DMS53 (cell line): Measurements from ENCODE around the gene SLC22A13.
A peak's percentile ranks its signal among the peaks of the same experiment; 100 is the strongest.
"Not testable (repeated sequence)": the region's sequence is repeated elsewhere in the genome, so short reads cannot be mapped to it uniquely, and the experiment has no call there.

Experiments
- DNase-seq: peaks from one replicate; lab custom pipeline; 2025; lab: John Stamatoyannopoulos, UW

Gene SLC22A13

GRCh38 chr3:38266810-38267209 lies 1.2 kb downstream of the SLC22A13 start:
- no peak for DNase-seq

- DNase-seq, result no peak
Measured at GRCh38 chr3:38267662-38268061, 2.0 kb downstream of the SLC22A13 start.

GRCh38 chr3:38268087-38268486 lies 2.5 kb downstream of the SLC22A13 start:
- DNase-seq, result no peak

DNA sequence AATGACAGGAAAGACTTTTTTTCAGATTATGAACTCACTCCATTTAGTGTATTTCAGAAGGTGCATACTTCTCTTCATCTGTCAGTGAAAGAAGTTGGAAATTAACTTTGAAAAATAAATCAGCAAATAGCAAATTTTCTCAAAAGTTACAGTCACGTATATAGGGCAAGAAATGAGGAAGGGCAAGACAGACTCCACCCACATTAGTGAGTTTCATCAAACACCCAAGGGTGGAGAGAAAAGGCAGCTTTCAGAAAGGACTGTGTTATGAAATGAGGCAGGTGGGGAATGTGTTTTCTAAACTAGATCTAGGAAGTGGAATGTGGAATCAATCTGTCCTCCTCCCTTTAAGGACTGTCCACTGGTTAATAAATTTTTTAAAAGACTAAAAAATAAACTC lies 2.9 kb downstream of the SLC22A13 start:
- DNase-seq, result no peak

DNA sequence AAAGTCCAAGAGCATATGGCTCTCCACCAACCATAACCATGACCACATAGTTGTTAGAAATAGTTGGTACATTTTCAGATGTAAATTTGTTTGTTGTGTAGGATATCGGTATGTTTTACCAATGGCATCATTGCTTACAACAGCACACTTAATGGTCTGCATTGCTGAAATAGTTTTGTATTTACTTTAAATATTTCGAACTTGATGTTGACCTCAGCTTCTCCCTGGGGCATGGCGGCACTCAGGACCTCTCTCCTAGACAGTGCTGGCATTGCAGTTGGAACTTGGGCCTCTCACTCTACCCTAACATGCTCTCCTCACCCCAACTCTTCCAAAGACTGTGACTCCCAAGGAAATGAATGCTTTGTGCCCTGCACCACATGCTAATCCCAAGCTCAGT lies 5.0 kb downstream of the SLC22A13 start:
- no peak for DNase-seq

DNA sequence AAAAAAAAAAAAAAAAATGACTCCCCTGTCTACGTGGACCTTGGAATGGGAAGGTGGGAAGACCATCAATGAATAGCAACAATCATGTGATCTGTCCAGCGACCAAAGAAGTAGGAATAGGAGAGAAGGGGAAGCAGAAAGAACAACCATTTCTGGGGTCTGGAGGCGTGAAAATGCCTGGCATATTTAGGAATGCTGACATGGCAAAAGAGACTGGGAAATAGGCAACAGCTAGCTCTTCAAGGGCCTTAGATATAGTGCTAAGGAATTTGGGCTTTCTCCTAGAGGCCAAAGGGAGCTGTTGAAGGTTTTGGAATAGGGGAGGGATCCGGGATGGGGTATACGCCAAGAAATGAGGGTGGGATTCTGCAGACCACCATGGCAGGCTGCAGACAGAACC lies 5.9 kb downstream of the SLC22A13 start:
- DNase-seq, result no peak

GRCh38 chr3:38274864-38275649 lies 9.4 kb downstream of the SLC22A13 start:
- DNase-seq, result no peak

- DNase-seq, result no peak
Measured at GRCh38 chr3:38275658-38276057, 10.0 kb downstream of the SLC22A13 start.

- DNase-seq, result no peak
Measured at GRCh38 chr3:38276081-38276916, 10.7 kb downstream of the SLC22A13 start.

- DNase-seq, result no peak
Measured at GRCh38 chr3:38276917-38277630, 11.5 kb downstream of the SLC22A13 start.

DNA sequence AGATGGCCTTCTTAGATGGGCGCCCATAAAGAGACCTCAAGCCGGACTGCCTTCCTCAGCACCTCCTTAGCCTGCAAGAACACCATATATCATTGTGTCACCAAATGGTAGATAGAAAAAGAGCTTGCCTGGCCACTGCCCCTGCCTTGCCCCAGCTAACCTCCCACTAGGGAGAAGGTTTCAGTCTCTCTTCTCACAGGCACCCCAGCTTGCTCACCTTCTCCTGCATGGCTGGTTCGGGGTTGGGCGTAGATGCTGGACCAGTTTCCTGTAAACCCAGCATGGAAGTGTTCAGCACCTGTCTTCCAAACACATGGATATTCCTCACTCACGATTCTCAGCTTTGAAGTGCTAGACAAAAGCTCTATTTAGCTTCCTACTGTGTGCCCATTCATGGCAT lies 13.2 kb downstream of the SLC22A13 start:
- DNase-seq, result no peak

GRCh38 chr3:38281895-38282686 lies 16.5 kb downstream of the SLC22A13 start, which contains the start of gene SLC22A14:
SLC22A14 (plus strand) TSS chr3:38282294; CDS start chr3:38306027, 23,733 bp downstream.
- no peak for DNase-seq

DNA sequence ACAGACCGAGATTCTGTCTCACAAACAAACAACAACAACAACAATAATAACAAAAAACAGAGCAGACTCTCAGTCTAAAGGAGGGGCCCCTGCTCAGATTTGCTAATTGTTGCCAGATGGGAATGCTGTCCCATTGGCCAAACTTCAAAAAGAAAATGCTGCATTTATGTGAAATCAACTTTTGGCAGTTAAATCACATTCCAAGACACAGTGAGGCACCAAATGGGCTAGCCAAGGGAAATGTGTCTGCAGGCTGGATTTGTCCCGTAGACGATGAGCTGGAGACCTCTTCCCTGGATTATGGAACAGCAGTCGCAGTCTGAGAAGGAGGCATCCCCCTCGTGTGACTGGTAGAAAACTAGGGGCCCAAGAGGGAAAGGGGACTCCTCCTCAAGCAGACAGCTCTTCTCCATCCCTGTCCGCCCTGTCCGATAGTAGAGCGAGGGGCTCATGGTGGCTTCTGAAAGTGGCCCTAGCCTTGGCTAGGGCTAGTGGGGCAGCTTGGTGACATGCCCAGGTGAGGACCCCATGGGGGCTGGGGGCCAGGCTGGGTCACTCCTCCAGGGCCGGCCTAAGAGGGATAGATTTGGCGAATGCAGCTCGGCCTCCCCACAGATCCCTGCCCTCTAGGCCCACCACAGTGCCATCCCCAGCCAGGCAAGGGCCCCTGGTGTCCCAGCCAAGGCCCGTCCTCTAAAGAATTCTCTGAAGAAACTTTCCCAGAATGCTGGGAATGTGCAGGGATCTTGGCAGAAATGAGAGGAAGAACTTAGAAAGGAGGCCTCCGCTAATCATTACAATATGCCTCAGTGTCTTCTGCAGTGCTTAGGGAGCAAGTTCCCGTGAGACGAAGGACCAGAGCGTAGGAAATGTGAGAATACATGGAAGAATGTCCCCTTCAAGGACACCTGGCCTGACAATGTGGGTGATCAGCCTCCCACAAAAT lies 18.5 kb downstream of the SLC22A13 start:
- no peak for DNase-seq

GRCh38 chr3:38284756-38285150 lies 19.1 kb downstream of the SLC22A13 start:
- DNase-seq, result no peak

- not testable (repeated sequence) for DNase-seq
Measured at GRCh38 chr3:38289286-38290217, 23.9 kb downstream of the SLC22A13 start.

GRCh38 chr3:38297053-38297452 lies 31.4 kb downstream of the SLC22A13 start:
- not testable (repeated sequence) for DNase-seq

GRCh38 chr3:38297537-38297936 lies 31.9 kb downstream of the SLC22A13 start:
- no peak for DNase-seq

DNA sequence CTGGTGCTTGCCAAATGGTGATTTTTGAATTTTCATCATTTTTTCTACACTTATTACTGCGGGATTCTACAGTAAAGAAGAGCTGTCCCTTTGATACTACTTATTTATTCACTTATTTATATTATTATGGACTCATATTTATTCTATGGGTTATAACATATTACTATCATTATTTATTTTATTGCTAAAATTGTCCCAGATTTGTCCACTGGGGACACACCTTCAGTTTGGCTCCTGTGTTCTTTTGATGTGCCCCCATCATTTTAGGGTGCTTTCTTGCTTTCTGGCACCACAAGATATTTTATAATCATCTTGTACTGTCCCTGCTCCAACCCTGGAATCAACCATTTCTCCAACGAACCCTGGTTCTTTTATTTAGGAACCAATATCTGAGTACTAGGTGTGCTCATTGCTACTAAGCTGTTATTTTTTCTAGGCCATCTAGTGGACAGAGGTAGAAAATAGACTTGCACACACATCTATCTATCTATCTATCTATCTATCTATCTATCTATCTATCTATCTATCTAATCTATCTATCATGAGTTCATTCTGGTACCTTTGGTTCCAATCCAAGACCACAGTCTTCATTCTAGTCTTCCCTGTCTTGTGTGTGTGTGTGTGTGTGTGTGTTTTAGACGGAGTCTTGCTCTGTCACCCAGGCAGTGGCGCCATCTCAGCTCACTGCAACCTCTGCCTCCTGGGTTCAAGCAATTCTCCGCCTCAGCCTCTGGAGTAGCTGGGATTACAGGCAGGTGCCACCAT lies 32.5 kb downstream of the SLC22A13 start:
- DNase-seq, result peak; percentile 2

- no peak for DNase-seq
Measured at GRCh38 chr3:38306941-38307340, 41.3 kb downstream of the SLC22A13 start.
